Bronchial epithelial cell (primary cell): ENCODE measurements around the gene TMEM47. TPM values are rescaled to one million over a fixed set of nuclear protein-coding genes. Genes with fewer than 3 reads are reported as not detected.

Source experiments
- DNase-seq: peaks from one replicate; pipeline ENCODE4 v3.0.0-alpha.2; 2010; ENCODE audit warnings: low read depth
- FAIRE-seq: peaks from 2 replicates; lab custom pipeline; 2011; peaks lifted over from hg19 to GRCh38; lab: Jason Lieb, UNC
- H3K27me3 ChIP-seq: 2 replicates; pipeline ENCODE4 v1.5.1; 2011; ENCODE audit warnings: low read length; ENCODE audit not compliant: control insufficient read depth, insufficient read depth
- H3K36me3 ChIP-seq: 2 replicates; pipeline ENCODE4 v1.5.1; 2011; ENCODE audit warnings: low read length; ENCODE audit not compliant: control insufficient read depth, insufficient read depth
- H3K4me3 ChIP-seq: 2 replicates; pipeline ENCODE4 v1.5.1; 2011; ENCODE audit warnings: mild to moderate bottlenecking, low read depth, low read length, control low read depth
- total RNA-seq: library from RNA; depleted of rRNA; stranded (reverse); fragments of >200 nt; gene quantifications from 2 replicates; pipeline ENCODE4 v1.2.1, GENCODE V29; 2014
- TF ChIP-seq, protein P1 (sequence below): IDR thresholded peaks from 2 replicates; pipeline ENCODE4 v1.5.1; 2011; ENCODE audit warnings: mild to moderate bottlenecking, moderate library complexity, low read length, control low read depth, inconsistent platforms; ENCODE audit not compliant: insufficient read depth, severe bottlenecking

The TMEM47 gene
- total RNA-seq, 1 donor from 2014 or later: 12.4 TPM

DNA sequence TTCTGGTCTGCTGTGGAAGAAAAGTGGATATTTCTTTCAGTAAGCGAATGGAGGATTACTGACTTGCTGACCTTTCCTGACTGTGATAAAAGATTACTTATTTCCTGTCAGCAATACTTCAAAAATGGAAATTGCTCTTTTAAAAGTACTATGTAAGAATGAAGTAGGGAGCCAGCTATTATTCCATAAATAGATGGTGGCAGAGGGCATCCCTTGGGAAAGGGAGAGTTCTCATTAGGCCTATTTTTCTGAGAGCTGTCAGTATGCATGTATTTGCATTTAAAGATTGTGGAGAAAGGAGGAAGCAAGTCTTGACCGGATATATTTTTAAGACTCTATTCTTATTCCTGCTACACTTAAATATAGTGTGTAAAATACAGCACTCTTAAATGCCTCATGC lies 37.2 kb downstream of the TMEM47 start:
- Histone ChIP-seq H3K4me3 (no peak overlapping the region), H3K27me3 (no peaks in the 10 kb centered on the region), H3K36me3 (no peaks in the 10 kb centered on the region)
- FAIRE-seq: no peak
- TF ChIP-seq, protein P1, sequence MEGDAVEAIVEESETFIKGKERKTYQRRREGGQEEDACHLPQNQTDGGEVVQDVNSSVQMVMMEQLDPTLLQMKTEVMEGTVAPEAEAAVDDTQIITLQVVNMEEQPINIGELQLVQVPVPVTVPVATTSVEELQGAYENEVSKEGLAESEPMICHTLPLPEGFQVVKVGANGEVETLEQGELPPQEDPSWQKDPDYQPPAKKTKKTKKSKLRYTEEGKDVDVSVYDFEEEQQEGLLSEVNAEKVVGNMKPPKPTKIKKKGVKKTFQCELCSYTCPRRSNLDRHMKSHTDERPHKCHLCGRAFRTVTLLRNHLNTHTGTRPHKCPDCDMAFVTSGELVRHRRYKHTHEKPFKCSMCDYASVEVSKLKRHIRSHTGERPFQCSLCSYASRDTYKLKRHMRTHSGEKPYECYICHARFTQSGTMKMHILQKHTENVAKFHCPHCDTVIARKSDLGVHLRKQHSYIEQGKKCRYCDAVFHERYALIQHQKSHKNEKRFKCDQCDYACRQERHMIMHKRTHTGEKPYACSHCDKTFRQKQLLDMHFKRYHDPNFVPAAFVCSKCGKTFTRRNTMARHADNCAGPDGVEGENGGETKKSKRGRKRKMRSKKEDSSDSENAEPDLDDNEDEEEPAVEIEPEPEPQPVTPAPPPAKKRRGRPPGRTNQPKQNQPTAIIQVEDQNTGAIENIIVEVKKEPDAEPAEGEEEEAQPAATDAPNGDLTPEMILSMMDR: no peak
- no peak for DNase-seq

- no peaks in the 10 kb centered on the region for H3K27me3 ChIP-seq
- no peak overlapping the region for H3K4me3 ChIP-seq
- TF ChIP-seq, protein P1: no peak
- peak; percentile 3 for DNase-seq
- H3K36me3 ChIP-seq: no peaks in the 10 kb centered on the region
- FAIRE-seq: no peak
These were observed 45.0 kb downstream of the TMEM47 start for GRCh38 chrX:34612036-34612435.

DNA sequence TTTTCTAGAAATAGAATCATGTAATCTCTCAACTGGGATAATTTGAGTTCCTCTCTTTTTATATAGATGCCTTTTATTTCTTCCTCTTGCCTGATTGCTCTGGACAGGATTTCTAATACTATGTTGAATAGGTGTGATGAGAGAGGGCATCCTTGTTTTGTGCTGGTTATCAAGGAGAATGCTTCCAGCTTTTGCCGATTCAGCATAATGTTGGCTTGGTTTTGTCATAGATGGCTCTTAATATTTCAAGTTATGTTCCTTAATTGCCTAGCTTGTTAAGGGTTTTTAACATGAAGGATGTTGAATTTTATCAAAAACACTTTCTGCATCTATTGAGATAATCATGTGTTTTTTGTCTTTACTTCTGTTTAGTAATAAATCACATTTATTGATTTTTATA lies 58.7 kb downstream of the TMEM47 start:
- TF ChIP-seq, protein P1: no peak
- no peak for FAIRE-seq
- Histone ChIP-seq H3K4me3 (no peak overlapping the region), H3K36me3 (no peaks in the 10 kb centered on the region), H3K27me3 (no peaks in the 10 kb centered on the region)
- DNase-seq: no peak

DNA sequence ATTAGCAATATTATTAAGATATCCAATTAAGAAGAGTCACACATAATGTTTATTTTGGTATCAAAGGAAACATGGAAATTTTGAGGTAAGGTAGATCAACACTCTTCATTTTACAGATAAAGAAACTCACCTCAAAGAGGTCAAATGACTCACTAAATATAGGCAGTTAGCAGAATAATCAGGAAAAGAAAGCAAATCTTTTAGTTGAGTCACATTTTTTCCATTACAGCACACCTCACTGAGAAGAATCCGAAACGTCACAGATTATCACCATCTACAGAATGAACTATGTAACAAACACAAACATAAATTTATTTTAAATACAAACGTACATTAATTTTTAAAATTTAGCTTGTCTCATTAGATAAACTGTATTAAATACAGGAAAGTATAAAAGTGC lies 70.1 kb downstream of the TMEM47 start:
- DNase-seq (no peak), FAIRE-seq (no peak)
- H3K36me3 ChIP-seq: no peaks in the 10 kb centered on the region
- no peaks in the 10 kb centered on the region for H3K27me3 ChIP-seq
- TF ChIP-seq, protein P1: no peak
- no peak overlapping the region for H3K4me3 ChIP-seq

- H3K36me3 ChIP-seq: no peaks in the 10 kb centered on the region
- FAIRE-seq (no peak), DNase-seq (no peak)
- no peaks in the 10 kb centered on the region for H3K27me3 ChIP-seq
- TF ChIP-seq, protein P1: no peak
- no peak overlapping the region for H3K4me3 ChIP-seq
These were observed 70.7 kb downstream of the TMEM47 start for GRCh38 chrX:34586346-34586911.

DNA sequence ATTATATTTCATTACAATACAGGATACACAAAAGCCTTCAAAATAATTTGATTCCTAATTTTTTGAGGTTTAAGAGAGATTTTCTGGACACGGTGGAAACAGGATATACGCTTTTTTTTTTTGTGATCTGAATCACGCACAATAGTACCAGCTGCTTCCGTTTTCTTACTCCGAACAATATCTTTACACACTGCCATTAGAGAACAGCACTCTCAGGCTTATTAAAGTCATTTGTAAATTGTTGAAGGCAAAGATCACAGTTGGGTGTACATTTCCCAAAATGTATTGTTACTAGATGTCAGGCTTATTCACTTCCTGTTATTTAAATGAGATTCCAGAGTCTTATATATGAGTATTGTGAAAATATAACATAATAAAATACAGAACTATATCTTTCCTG lies 71.5 kb downstream of the TMEM47 start:
- Histone ChIP-seq H3K27me3 (no peaks in the 10 kb centered on the region), H3K4me3 (no peak overlapping the region), H3K36me3 (no peaks in the 10 kb centered on the region)
- DNase-seq (no peak), FAIRE-seq (no peak)
- TF ChIP-seq, protein P1: no peak
